ENCODE results near the gene HUNK.

The HUNK gene

DNA sequence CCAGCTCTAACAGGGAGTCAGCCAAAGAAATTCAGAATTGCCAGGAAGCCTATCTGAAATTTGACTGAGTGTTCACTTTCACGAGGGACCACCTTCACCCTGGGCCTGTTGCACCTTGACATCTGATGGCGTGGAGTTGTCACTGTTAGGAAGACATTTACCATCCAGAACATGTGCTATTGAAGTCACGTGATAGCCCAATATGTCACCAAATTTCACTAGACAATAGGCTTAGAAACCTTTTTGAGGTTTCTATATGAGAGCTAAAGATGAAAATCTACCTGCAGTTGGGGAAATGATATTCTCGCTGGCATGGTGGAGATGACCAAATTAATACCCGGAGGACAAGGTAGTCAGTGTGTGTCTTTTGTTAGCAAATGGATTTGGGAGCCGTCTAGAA lies 102.7 kb downstream of the HUNK start:
- in situ Hi-C loops (cut with HindIII; ENCODE audit: low sequenced_read_pairs): no loop called here
- TF ChIP-seq, protein P1, sequence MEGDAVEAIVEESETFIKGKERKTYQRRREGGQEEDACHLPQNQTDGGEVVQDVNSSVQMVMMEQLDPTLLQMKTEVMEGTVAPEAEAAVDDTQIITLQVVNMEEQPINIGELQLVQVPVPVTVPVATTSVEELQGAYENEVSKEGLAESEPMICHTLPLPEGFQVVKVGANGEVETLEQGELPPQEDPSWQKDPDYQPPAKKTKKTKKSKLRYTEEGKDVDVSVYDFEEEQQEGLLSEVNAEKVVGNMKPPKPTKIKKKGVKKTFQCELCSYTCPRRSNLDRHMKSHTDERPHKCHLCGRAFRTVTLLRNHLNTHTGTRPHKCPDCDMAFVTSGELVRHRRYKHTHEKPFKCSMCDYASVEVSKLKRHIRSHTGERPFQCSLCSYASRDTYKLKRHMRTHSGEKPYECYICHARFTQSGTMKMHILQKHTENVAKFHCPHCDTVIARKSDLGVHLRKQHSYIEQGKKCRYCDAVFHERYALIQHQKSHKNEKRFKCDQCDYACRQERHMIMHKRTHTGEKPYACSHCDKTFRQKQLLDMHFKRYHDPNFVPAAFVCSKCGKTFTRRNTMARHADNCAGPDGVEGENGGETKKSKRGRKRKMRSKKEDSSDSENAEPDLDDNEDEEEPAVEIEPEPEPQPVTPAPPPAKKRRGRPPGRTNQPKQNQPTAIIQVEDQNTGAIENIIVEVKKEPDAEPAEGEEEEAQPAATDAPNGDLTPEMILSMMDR (IDR thresholded peaks at IDR 0.05; ENCODE audit: low read depth, low read length, missing control alignments): no peak
- H3K4me3 ChIP-seq (ENCODE audit: low read depth, low read length): no peak overlapping the region
- no peak for DNase-seq (ENCODE audit: low read depth)

DNA sequence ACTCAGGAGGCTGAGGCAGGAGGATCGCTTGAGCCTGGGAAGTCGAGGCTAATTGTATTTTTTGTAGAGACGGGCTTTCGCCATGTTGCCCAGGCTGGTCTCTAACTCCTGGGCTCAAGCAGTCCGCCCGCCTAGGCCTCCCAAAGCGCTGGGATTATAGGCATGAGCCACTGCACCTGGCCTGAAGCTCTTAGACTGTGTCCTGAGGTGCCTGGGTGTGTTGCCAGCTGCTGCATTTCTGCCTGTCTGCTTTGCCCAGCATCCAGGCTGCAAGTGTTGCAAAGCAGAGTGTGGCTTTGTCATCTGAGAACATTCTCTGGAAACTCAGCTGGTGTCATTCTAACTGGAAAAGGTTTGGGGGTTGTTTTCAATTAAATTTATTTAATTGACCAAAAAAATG lies 105.0 kb downstream of the HUNK start:
- in situ Hi-C loops (cut with HindIII; ENCODE audit: low sequenced_read_pairs): no loop called here
- TF ChIP-seq, protein P1 (IDR thresholded peaks at IDR 0.05; ENCODE audit: low read depth, low read length, missing control alignments): no peak
- H3K4me3 ChIP-seq (ENCODE audit: low read depth, low read length): no peak overlapping the region
- no peak for DNase-seq (ENCODE audit: low read depth)

DNA sequence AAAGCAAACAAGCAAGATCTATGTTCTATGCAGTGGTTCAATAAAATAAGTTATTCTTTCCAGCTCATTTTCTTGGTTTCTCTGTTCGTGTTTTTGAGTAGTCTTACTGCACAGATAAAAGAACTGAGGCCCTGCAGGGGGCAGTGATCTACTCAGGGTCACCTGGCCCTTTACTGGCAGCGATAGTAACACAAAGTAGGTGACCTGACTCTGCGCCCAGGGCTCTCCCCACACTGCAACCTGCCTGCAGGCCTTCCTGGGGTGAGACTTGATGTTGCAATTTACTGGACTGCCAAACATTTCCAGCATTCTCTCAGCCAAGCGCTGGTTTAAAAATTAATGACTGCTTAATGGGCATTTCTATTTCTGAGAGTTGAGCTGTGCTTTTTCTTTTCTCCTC lies 110.3 kb downstream of the HUNK start:
- no peak for DNase-seq (ENCODE audit: low read depth)
- in situ Hi-C loops (cut with HindIII; ENCODE audit: low sequenced_read_pairs): no loop called here
- TF ChIP-seq, protein P1 (IDR thresholded peaks at IDR 0.05; ENCODE audit: low read depth, low read length, missing control alignments): no peak
- no peak overlapping the region for H3K4me3 ChIP-seq (ENCODE audit: low read depth, low read length)

DNA sequence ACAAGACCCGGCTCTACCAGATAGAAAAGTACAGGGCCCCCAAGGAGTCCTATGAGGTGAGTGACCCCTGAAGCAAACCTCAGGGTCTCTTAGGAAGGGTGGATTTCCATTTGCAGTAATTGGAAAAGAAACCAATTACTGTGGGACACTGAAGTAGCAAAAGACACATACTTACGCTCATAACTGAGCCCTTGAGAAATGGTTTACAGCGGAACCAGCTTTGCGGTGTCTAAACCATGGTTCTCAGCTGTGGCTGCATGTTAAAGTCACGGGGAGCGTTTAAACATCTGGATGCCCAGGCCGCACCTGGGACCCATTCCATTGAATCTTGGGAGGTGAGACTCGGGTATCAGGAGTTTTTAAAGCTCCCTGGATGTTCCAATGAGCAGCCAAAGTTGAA lies 110.7 kb downstream of the HUNK start:
- no peak overlapping the region for H3K4me3 ChIP-seq (ENCODE audit: low read depth, low read length)
- TF ChIP-seq, protein P1 (IDR thresholded peaks at IDR 0.05; ENCODE audit: low read depth, low read length, missing control alignments): no peak
- DNase-seq (ENCODE audit: low read depth): no peak
- in situ Hi-C loops (cut with HindIII; ENCODE audit: low sequenced_read_pairs): no loop called here

DNA sequence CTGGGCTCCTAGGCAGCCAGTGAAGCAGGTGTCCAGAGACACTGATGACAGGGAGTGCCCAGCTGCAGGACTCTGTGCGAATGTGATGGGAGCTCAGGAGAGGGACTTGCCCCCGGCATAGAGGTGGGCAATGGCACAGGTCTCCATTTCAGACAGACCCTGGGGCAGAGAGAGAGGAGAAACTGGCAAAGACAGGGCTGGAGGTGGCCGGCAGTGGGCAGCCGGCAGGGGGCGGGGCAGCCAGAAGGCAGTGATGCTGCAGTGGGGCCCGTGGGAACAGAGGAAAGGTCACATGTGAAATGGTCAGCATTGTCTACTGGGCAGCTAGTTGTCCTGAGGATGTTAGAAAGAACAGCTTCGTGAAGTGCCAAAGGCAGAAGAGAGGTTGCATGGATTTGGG lies 112.6 kb downstream of the HUNK start:
- H3K4me3 ChIP-seq (ENCODE audit: low read depth, low read length): no peak overlapping the region
- in situ Hi-C loops (cut with HindIII; ENCODE audit: low sequenced_read_pairs): no loop called here
- TF ChIP-seq, protein P1 (IDR thresholded peaks at IDR 0.05; ENCODE audit: low read depth, low read length, missing control alignments): no peak
- DNase-seq (ENCODE audit: low read depth): no peak

DNA sequence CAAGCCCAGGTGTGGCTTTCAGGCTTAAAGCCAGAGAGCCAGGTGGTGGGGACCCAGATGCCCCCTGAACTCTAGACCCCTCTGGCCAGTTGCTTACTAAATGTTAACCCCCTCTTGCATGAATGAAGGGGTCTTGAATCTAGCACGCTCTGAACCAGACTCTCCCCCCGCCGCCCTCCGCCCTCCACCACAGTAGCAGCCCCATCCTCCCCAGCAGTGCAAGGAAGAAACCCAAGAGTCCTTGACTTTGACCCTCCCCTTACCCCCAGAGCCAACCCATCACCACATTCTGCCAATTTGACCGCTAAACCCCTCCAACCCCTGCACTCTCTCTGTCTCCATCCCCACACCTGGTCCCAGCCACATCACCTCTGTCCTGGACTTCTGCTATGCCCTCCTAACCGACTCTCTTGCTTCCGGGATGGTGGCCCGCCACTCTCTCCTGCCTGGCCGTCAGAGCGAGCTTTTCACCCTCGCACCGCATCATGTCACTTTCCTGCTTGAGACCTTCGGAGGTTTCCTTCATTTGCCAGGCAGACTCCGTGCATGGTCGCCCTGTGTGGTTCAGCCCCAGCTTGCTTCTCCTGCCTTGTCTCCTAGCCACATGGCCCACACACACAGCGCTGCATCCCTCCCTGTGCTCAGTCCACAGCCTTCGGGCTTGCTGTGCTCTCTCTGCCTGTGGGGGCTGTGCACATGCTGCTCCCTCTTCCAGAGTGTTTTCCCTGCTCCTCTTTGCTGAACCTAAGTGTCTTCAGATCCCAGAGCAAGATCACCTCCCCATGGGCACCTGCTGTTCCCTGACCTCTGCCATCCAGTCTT lies 113.4 kb downstream of the HUNK start:
- in situ Hi-C loops (cut with HindIII; ENCODE audit: low sequenced_read_pairs): no loop called here

More for the DNA sequence above, 113.4 kb downstream of the HUNK start:
- no peak for DNase-seq (ENCODE audit: low read depth)
- TF ChIP-seq, protein P1 (IDR thresholded peaks at IDR 0.05; ENCODE audit: low read depth, low read length, missing control alignments): no peak
- no peak overlapping the region for H3K4me3 ChIP-seq (ENCODE audit: low read depth, low read length)

Data from astrocyte of the cerebellum (primary cell).